Suprapubic skin (tissue), 3 donors: Measurements from ENCODE around the gene MAEA.

Experiments
- CTCF ChIP-seq, 2 donors: fragments of 200-600 bp in 1 of 2; fragments of 450-650 bp in 1 of 2; sonication (generic) in 1 of 2; IDR thresholded peaks; one replicate each; pipeline ENCODE4 v1.5.1; 2016 to 2019; ENCODE audit warnings: antibody characterized with exemption in 2 of 2, mild to moderate bottlenecking in 1 of 2, moderate library complexity in 1 of 2
- POLR2A ChIP-seq, 2 donors: fragments of 450-650 bp; IDR thresholded peaks; one replicate each; pipeline ENCODE4 v1.6.1; 2017; ENCODE audit warnings: antibody characterized with exemption in 2 of 2, mild to moderate bottlenecking in 2 of 2, moderate library complexity in 2 of 2

DNA sequence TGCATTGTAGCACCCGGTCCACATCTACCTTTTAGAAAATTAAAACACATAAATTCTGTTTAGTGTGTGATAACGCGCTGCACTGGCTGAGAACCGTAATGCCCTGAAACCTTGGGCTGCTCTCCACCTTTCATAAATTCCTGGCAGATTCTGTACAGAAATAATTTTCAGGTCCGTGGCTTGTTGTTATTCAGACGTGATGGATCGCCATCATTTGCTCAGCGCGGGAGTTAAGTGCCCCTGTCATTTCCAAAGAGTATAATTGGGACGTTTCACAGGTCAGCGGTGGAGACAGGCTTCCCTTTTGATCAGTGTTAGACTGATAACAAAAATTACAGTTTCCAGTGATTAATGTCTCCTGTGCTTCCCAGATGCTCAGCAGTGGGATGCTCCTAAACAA, 73.8 kb downstream of the MAEA start:
- TF ChIP-seq CTCF (IDR thresholded peaks at IDR 0.05) = no peak
- no peak for TF ChIP-seq POLR2A (IDR thresholded peaks at IDR 0.05)
